OCI-LY3 (cell line): Measurements from ENCODE around the gene NTN4.
"Not testable (repeated sequence)": the region's sequence is repeated elsewhere in the genome, so short reads cannot be mapped to it uniquely, and the experiment has no call there.

ENCODE experiments used
- H2AFZ ChIP-seq: fragments of 200-600, 300-600 bp; shearing (Covaris generic); 2 replicates; pipeline ENCODE4 v1.6.0; 2014; ENCODE audit warnings: antibody characterized with exemption, low read depth, low read length
- H3K27ac ChIP-seq: fragments of 200-600, 300-600 bp; sonication (generic); 2 replicates; pipeline ENCODE4 v1.5.1; 2014; ENCODE audit warnings: mild to moderate bottlenecking, low read length, moderate library complexity, mixed read lengths
- H3K27me3 ChIP-seq: fragments of 200-600, 300-600 bp; sonication (generic); 2 replicates; pipeline ENCODE4 v1.6.1; 2014; ENCODE audit warnings: low read depth, low read length, mixed read lengths
- H3K36me3 ChIP-seq: fragments of 200-600, 300-600 bp; sonication (generic); replicated peaks from 2 replicates; pipeline ENCODE3; 2014; ENCODE audit warnings: low read depth, low read length, mixed read lengths
- H3K4me1 ChIP-seq: fragments of 300-600, 200-600 bp; sonication (generic); 2 replicates; pipeline ENCODE4 v1.6.1; 2014; ENCODE audit warnings: low read length, mixed read lengths
- H3K4me2 ChIP-seq: fragments of 200-600, 300-600 bp; sonication (generic); 2 replicates; pipeline ENCODE4 v1.6.1; 2014; ENCODE audit warnings: low read length, mixed read lengths
- H3K4me3 ChIP-seq: fragments of 300-600, 200-600 bp; sonication (generic); 2 replicates; pipeline ENCODE4 v1.5.1; 2014; ENCODE audit warnings: antibody characterized with exemption, mild to moderate bottlenecking, low read length, moderate library complexity
- H3K79me2 ChIP-seq: fragments of 300-600, 200-600 bp; shearing (Covaris generic); 2 replicates; pipeline ENCODE4 v1.6.1; 2014; ENCODE audit warnings: mild to moderate bottlenecking, low read length, mixed read lengths
- H3K9ac ChIP-seq: fragments of 300-600, 200-600 bp; shearing (Covaris generic); 2 replicates; pipeline ENCODE4 v1.6.0; 2014; ENCODE audit warnings: mild to moderate bottlenecking, low read length, moderate library complexity
- H3K9me3 ChIP-seq: fragments of 200-600, 300-600 bp; shearing (Covaris generic); 2 replicates; pipeline ENCODE4 v1.6.1; 2014; ENCODE audit warnings: low read length, mixed read lengths; ENCODE audit not compliant: insufficient read depth
- H4K20me1 ChIP-seq: fragments of 200-600, 300-600 bp; sonication (generic); 2 replicates; pipeline ENCODE4 v1.6.1; 2016; ENCODE audit warnings: low read length, mixed read lengths; ENCODE audit not compliant: insufficient read depth
- CTCF ChIP-seq: fragments of 200-600, 300-600 bp; sonication (generic); IDR thresholded peaks from 2 replicates; pipeline ENCODE4 v1.5.1; 2014; ENCODE audit warnings: antibody characterized with exemption, low read length, low read depth
- EZH2phosphoT487 ChIP-seq: fragments of 200-600 bp; shearing (Covaris generic); IDR thresholded peaks from 2 replicates; pipeline ENCODE4 v1.6.1; 2018; ENCODE audit warnings: antibody characterized with exemption, mixed run types, low read depth

Gene NTN4

GRCh38 chr12:95787274-95787818, 3.2 kb downstream of the NTN4 start:
- H3K27me3 ChIP-seq: peaks cover 21% of the 10 kb centered on the region
- no peaks in the 10 kb centered on the region for H3K9me3 ChIP-seq
- no peaks in the 10 kb centered on the region for H3K36me3 ChIP-seq
- H4K20me1 ChIP-seq: no peaks in the 10 kb centered on the region
- no peak overlapping the region for H3K4me3 ChIP-seq
- no peak overlapping the region for H3K4me2 ChIP-seq
- no peak overlapping the region for H3K27ac ChIP-seq
- TF ChIP-seq EZH2phosphoT487: no peak
- no peak for TF ChIP-seq CTCF
- no peak overlapping the region for H3K9ac ChIP-seq
- no peak overlapping the region for H2AFZ ChIP-seq
- no peaks in the 10 kb centered on the region for H3K79me2 ChIP-seq
- no peaks in the 10 kb centered on the region for H3K4me1 ChIP-seq

GRCh38 chr12:95784915-95785314, 5.6 kb downstream of the NTN4 start:
- Histone ChIP-seq H3K27ac (no peak overlapping the region), H3K36me3 (no peaks in the 10 kb centered on the region)
- TF ChIP-seq EZH2phosphoT487: no peak
- TF ChIP-seq CTCF: no peak

GRCh38 chr12:95784286-95784685, 6.3 kb downstream of the NTN4 start:
- no peak overlapping the region for H3K4me2 ChIP-seq
- H4K20me1 ChIP-seq: no peaks in the 10 kb centered on the region
- H3K4me1 ChIP-seq: no peaks in the 10 kb centered on the region
- H3K36me3 ChIP-seq: no peaks in the 10 kb centered on the region
- H3K9ac ChIP-seq: no peak overlapping the region
- no peaks in the 10 kb centered on the region for H3K9me3 ChIP-seq
- H3K27me3 ChIP-seq: no peaks in the 10 kb centered on the region
- no peak overlapping the region for H3K4me3 ChIP-seq
- H3K79me2 ChIP-seq: no peaks in the 10 kb centered on the region
- TF ChIP-seq CTCF: no peak
- TF ChIP-seq EZH2phosphoT487: no peak
- no peak overlapping the region for H2AFZ ChIP-seq
- no peak overlapping the region for H3K27ac ChIP-seq

More at GRCh38 chr12:95784915-95785314, 5.6 kb downstream of the NTN4 start:
- H2AFZ ChIP-seq: no peak overlapping the region
- H3K9me3 ChIP-seq: no peaks in the 10 kb centered on the region
- peaks cover 5% of the 10 kb centered on the region; the same call in 1 of the 2 replicates for H3K27me3 ChIP-seq
- H3K4me3 ChIP-seq: no peak overlapping the region
- no peaks in the 10 kb centered on the region for H3K4me1 ChIP-seq
- H4K20me1 ChIP-seq: no peaks in the 10 kb centered on the region
- H3K4me2 ChIP-seq: no peak overlapping the region
- H3K79me2 ChIP-seq: no peaks in the 10 kb centered on the region
- no peak overlapping the region for H3K9ac ChIP-seq

GRCh38 chr12:95775466-95775865, 15.1 kb downstream of the NTN4 start:
- not testable (repeated sequence) for H3K79me2 ChIP-seq, H4K20me1 ChIP-seq, H3K27ac ChIP-seq, H3K4me2 ChIP-seq, H3K27me3 ChIP-seq, H2AFZ ChIP-seq, H3K4me3 ChIP-seq, H3K4me1 ChIP-seq, H3K9me3 ChIP-seq, H3K36me3 ChIP-seq, H3K9ac ChIP-seq
